HCT116 (cell line): ENCODE results near the gene NTNG2. TPM values are rescaled to one million over a fixed set of nuclear protein-coding genes. Genes with fewer than 3 reads are reported as not detected.

Source experiments
- ATAC-seq: fragments of 200-7000 bp; cut with Tn5 transposase; 2 replicates; pipeline ENCODE4 v1.9.1; 2020; ENCODE audit warnings: mild to moderate bottlenecking, moderate library complexity
- BruUV-seq: library from RNA; stranded (reverse); fragments of 400-500 nt; replicated peaks from 2 replicates; lab custom pipeline; 2021; lab: Mats Ljungman, UMichigan
- CTCF ChIA-PET: fragments of 300-600 bp; sonication (Branson Sonifier 250); formaldehyde crosslinking; loops from one replicate; lab custom pipeline; 2021; ENCODE audit warnings: antibody characterized with exemption; lab: Charles Lee
- POLR2A ChIA-PET: fragments of 300-600, 350-600 bp; sonication (Branson Sonifier 250); formaldehyde crosslinking; loops from one replicate; lab custom pipeline; 2021; ENCODE audit warnings: antibody characterized with exemption; lab: Charles Lee
- RAD21 ChIA-PET, 2 experiments: fragments of 300-600 bp; sonication (Branson Sonifier 250); formaldehyde crosslinking; loops; one replicate each; lab custom pipeline; 2023; ENCODE audit warnings: low total read pairs in 2 of 2; ENCODE audit not compliant: uncharacterized antibody in 2 of 2, unreplicated experiment in 2 of 2, low non-redundant PET in 1 of 2; lab: Charles Lee
- DNase-seq: peaks from one replicate; pipeline ENCODE4 v3.0.0-alpha.2; 2010; ENCODE audit warnings: low read depth, low spot score
- H2AFZ ChIP-seq: fragments of 200-600 bp; shearing (Covaris generic), sonication (generic); 2 replicates; pipeline ENCODE4 v1.6.1; 2017; ENCODE audit warnings: low read depth, mixed run types, mixed read lengths, antibody characterized with exemption, low read length; ENCODE audit not compliant: poor library complexity, severe bottlenecking
- H3K27ac ChIP-seq: 2 replicates; pipeline ENCODE4 v1.5.1; 2012; ENCODE audit warnings: low read depth, low read length
- H3K27me3 ChIP-seq: fragments of 200-600 bp; sonication (generic); 2 replicates; pipeline ENCODE4 v1.6.1; 2016; ENCODE audit warnings: mixed run types, low read length, mixed read lengths; ENCODE audit not compliant: insufficient read depth
- H3K36me3 ChIP-seq, 2 experiments: fragments of 200-500 bp in 1 of 2; fragments of 200-600 bp in 1 of 2; sonication (Bioruptor generic) in 1 of 2; sonication (generic) in 1 of 2; 2 replicates each; pipeline versions ENCODE4 v1.5.1 to v1.6.1; 2014 to 2016; ENCODE audit warnings: low read length in 2 of 2, inconsistent platforms in 1 of 2, mixed read lengths in 1 of 2, mixed run types in 1 of 2; ENCODE audit not compliant: insufficient read depth in 2 of 2, control insufficient read depth in 1 of 2
- H3K4me1 ChIP-seq, 2 experiments: fragments of 200-600 bp in 1 of 2; sonication (generic) in 1 of 2; 2 replicates each; pipeline versions ENCODE4 v1.5.1 to v1.6.1; 2012 to 2017; ENCODE audit warnings: low read length in 2 of 2, inconsistent platforms in 1 of 2, mild to moderate bottlenecking in 1 of 2, mixed read lengths in 1 of 2, mixed run types in 1 of 2, moderate library complexity in 1 of 2; ENCODE audit not compliant: insufficient read depth in 2 of 2, control insufficient read depth in 1 of 2
- H3K4me2 ChIP-seq: fragments of 200-600 bp; sonication (generic); 2 replicates; pipeline ENCODE4 v1.6.1; 2017; ENCODE audit warnings: mixed run types, low read length, mixed read lengths
- H3K4me3 ChIP-seq, 2 experiments: fragments of 200-600 bp in 1 of 2; sonication (generic) in 1 of 2; replicated peaks in 1 of 2; 2 replicates each; pipeline ENCODE4 v1.5.1; 2011 to 2016; ENCODE audit warnings: low read length in 2 of 2, control low read depth in 1 of 2, low read depth in 1 of 2, mild to moderate bottlenecking in 1 of 2, mixed read lengths in 1 of 2, mixed run types in 1 of 2
- H3K79me2 ChIP-seq: fragments of 200-600 bp; sonication (generic); 2 replicates; pipeline ENCODE4 v1.6.1; 2017; ENCODE audit warnings: mild to moderate bottlenecking, mixed run types, low read length, moderate library complexity, mixed read lengths; ENCODE audit not compliant: insufficient read depth
- H3K9ac ChIP-seq: fragments of 200-600 bp; sonication (generic); 2 replicates; pipeline ENCODE4 v1.6.1; 2016; ENCODE audit warnings: low read length, mixed read lengths
- H3K9me2 ChIP-seq: fragments of 200-600 bp; sonication (generic), shearing (Covaris generic); 2 replicates; pipeline ENCODE4 v1.6.1; 2017; ENCODE audit warnings: mixed run types, mild to moderate bottlenecking, moderate library complexity; ENCODE audit not compliant: insufficient read depth
- H3K9me3 ChIP-seq, 2 experiments: fragments of 200-500 bp in 1 of 2; fragments of 200-600 bp in 1 of 2; sonication (Bioruptor generic) in 1 of 2; sonication (generic) in 1 of 2; 2 replicates each; pipeline ENCODE4 v1.6.1; 2014 to 2017; ENCODE audit warnings: low read length in 2 of 2, mixed read lengths in 2 of 2, inconsistent platforms in 1 of 2, low read depth in 1 of 2, mild to moderate bottlenecking in 1 of 2, mixed run types in 1 of 2, moderate library complexity in 1 of 2; ENCODE audit not compliant: control insufficient read depth in 1 of 2, insufficient read depth in 1 of 2
- H4K20me1 ChIP-seq: fragments of 200-600 bp; sonication (generic), shearing (Covaris generic); 2 replicates; pipeline ENCODE4 v1.6.1; 2017; ENCODE audit warnings: mixed run types, mild to moderate bottlenecking, moderate library complexity; ENCODE audit not compliant: insufficient read depth
- CBX3 ChIP-seq: IDR thresholded peaks from 2 replicates; pipeline ENCODE4 v1.6.1; 2012; ENCODE audit warnings: low read depth
- EGR1 ChIP-seq: IDR thresholded peaks from 2 replicates; pipeline ENCODE4 v1.6.1; 2012; ENCODE audit warnings: low read depth
- FOSL1 ChIP-seq: IDR thresholded peaks from 2 replicates; pipeline ENCODE4 v1.6.1; 2012; ENCODE audit warnings: low read depth
- JUND ChIP-seq: IDR thresholded peaks from 2 replicates; pipeline ENCODE4 v1.6.1; 2012
- POLR2A ChIP-seq: IDR thresholded peaks from 2 replicates; pipeline ENCODE4 v1.7.0; 2011; ENCODE audit warnings: borderline replicate concordance; ENCODE audit not compliant: insufficient read depth, insufficient read length; ENCODE audit errors: extremely low read depth
- SP1 ChIP-seq: IDR thresholded peaks from 2 replicates; pipeline ENCODE4 v1.6.1; 2012; ENCODE audit warnings: low read depth
- ZNF274 ChIP-seq: fragments of 200-500 bp; sonication (Bioruptor generic); IDR thresholded peaks from 2 replicates; pipeline ENCODE4 v1.6.1; 2014; ENCODE audit warnings: mild to moderate bottlenecking, low read depth, low read length, inconsistent platforms
- intact Hi-C: fragments of 100-400 bp; cut with micrococcal nuclease; formaldehyde crosslinking; loops from 2 replicates; pipeline ENCODE4 v1.10.0; 2022
- total RNA-seq: library from RNA; stranded (reverse); gene quantifications from one replicate; pipeline ENCODE4 v1.2.1, GENCODE V29; 2021; ENCODE audit not compliant: unreplicated experiment
- TF ChIP-seq, protein P1 (sequence below): IDR thresholded peaks from 2 replicates; pipeline ENCODE4 v1.6.1; 2011; ENCODE audit warnings: mild to moderate bottlenecking, low read length, moderate library complexity; ENCODE audit not compliant: insufficient replicate concordance; ENCODE audit errors: extremely low read depth
- TF ChIP-seq, protein P2 (sequence below): IDR thresholded peaks from 2 replicates; pipeline ENCODE4 v1.6.1; 2012; ENCODE audit warnings: low read depth
- TF ChIP-seq, protein P3 (sequence below), 3 experiments: fragments of 200-600 bp in 1 of 3; sonication (generic) in 1 of 3; IDR thresholded peaks in 2 of 3; conservative IDR thresholded peaks in 1 of 3; 2 replicates each; pipeline ENCODE4 v1.5.1; 2012 to 2017; ENCODE audit warnings: low read depth in 2 of 3, low read length in 2 of 3, antibody characterized with exemption in 1 of 3, borderline replicate concordance in 1 of 3, control low read depth in 1 of 3, mild to moderate bottlenecking in 1 of 3, mixed read lengths in 1 of 3, mixed run types in 1 of 3, moderate library complexity in 1 of 3; ENCODE audit not compliant: insufficient read depth in 1 of 3

Gene NTNG2
- total RNA-seq, 1 experiment from 2014 or later: 2.5 TPM

DNA sequence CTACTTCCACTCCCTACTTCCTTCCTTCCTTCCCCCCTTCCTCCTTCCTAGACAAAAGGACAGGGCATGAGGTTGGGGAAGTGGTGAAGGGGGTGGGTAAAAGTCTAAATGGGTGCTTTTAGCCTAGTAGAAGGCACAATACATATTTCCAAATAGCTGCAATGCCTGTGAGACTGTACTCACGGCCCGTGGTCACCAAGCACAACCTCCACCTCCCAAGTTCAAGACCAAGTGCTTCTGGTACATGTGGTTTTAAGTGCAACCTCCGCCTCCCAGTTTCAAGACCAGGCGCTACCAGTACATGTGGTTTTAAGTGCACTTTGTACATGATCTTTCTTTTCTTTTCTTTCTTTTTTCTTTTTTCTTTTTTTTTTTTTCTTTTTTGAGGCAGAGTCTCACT is 14.5 kb upstream of the NTNG2 start:
- ChIA-PET RAD21 (no interaction called here), CTCF (no interaction called here), POLR2A (no interaction called here)
- no peaks in the 10 kb centered on the region for H3K36me3 ChIP-seq
- no peak overlapping the region for H3K27ac ChIP-seq
- no peak overlapping the region for H3K9ac ChIP-seq
- H3K9me2 ChIP-seq: no peaks in the 10 kb centered on the region
- no peak overlapping the region for H3K4me3 ChIP-seq
- no peaks in the 10 kb centered on the region for H3K27me3 ChIP-seq
- peaks cover 0 to 8% of the 10 kb centered on the region in 2 experiments; a peak in 3 of 4 replicates for H3K4me1 ChIP-seq
- TF ChIP-seq, protein P1, sequence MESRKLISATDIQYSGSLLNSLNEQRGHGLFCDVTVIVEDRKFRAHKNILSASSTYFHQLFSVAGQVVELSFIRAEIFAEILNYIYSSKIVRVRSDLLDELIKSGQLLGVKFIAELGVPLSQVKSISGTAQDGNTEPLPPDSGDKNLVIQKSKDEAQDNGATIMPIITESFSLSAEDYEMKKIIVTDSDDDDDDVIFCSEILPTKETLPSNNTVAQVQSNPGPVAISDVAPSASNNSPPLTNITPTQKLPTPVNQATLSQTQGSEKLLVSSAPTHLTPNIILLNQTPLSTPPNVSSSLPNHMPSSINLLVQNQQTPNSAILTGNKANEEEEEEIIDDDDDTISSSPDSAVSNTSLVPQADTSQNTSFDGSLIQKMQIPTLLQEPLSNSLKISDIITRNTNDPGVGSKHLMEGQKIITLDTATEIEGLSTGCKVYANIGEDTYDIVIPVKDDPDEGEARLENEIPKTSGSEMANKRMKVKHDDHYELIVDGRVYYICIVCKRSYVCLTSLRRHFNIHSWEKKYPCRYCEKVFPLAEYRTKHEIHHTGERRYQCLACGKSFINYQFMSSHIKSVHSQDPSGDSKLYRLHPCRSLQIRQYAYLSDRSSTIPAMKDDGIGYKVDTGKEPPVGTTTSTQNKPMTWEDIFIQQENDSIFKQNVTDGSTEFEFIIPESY: no peak
- TF ChIP-seq EGR1 (no peak), SP1 (no peak)
- DNase-seq (no peak), ATAC-seq (no peak)
- no TSS peak for BruUV-seq
- H3K9me3 ChIP-seq: no peaks in the 10 kb centered on the region
- H4K20me1 ChIP-seq: no peaks in the 10 kb centered on the region
- no peaks in the 10 kb centered on the region for H3K79me2 ChIP-seq
- no peak overlapping the region for H2AFZ ChIP-seq
- H3K4me2 ChIP-seq: no peak overlapping the region
- intact Hi-C loops: no loop called here

DNA sequence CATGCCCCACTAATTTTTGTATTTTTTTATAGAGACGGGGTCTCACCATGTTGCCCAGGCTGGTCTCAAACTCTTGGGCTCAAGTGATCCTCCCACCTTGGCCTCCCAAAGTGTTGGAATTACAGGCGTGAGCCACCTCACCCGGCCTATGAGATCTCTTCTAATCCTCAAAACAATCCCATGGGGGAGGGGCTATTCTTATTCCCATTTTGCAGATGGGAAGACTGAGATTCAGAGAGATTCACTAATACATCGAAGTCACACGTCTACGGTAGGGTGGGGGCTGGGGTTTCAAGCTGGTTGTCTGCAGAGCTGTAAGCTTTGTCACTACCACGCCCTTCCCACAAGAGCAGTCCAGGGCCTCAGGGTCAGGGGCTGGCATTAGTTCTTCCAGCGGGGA is 14.0 kb upstream of the NTNG2 start:
- Histone ChIP-seq H3K4me1 (peaks cover 0 to 8% of the 10 kb centered on the region in 2 experiments; a peak in 3 of 4 replicates), H3K36me3 (no peaks in the 10 kb centered on the region), H2AFZ (no peak overlapping the region), H3K4me3 (no peak overlapping the region), H3K4me2 (no peak overlapping the region), H3K27ac (no peak overlapping the region), H3K27me3 (no peaks in the 10 kb centered on the region), H4K20me1 (no peaks in the 10 kb centered on the region), H3K9ac (no peak overlapping the region), H3K9me2 (no peaks in the 10 kb centered on the region), H3K79me2 (no peaks in the 10 kb centered on the region), H3K9me3 (no peaks in the 10 kb centered on the region)
- BruUV-seq: no TSS peak
- no peak for ATAC-seq
- ChIA-PET RAD21 (no interaction called here), POLR2A (no interaction called here), CTCF (no interaction called here)
- intact Hi-C loops: no loop called here
- DNase-seq: no peak
- TF ChIP-seq FOSL1 (no peak), CBX3 (no peak), ZNF274 (no peak), JUND (no peak), EGR1 (no peak), POLR2A (no peak)
- TF ChIP-seq, protein P1: no peak
- TF ChIP-seq, protein P2, sequence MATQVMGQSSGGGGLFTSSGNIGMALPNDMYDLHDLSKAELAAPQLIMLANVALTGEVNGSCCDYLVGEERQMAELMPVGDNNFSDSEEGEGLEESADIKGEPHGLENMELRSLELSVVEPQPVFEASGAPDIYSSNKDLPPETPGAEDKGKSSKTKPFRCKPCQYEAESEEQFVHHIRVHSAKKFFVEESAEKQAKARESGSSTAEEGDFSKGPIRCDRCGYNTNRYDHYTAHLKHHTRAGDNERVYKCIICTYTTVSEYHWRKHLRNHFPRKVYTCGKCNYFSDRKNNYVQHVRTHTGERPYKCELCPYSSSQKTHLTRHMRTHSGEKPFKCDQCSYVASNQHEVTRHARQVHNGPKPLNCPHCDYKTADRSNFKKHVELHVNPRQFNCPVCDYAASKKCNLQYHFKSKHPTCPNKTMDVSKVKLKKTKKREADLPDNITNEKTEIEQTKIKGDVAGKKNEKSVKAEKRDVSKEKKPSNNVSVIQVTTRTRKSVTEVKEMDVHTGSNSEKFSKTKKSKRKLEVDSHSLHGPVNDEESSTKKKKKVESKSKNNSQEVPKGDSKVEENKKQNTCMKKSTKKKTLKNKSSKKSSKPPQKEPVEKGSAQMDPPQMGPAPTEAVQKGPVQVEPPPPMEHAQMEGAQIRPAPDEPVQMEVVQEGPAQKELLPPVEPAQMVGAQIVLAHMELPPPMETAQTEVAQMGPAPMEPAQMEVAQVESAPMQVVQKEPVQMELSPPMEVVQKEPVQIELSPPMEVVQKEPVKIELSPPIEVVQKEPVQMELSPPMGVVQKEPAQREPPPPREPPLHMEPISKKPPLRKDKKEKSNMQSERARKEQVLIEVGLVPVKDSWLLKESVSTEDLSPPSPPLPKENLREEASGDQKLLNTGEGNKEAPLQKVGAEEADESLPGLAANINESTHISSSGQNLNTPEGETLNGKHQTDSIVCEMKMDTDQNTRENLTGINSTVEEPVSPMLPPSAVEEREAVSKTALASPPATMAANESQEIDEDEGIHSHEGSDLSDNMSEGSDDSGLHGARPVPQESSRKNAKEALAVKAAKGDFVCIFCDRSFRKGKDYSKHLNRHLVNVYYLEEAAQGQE: no peak
- TF ChIP-seq, protein P3, sequence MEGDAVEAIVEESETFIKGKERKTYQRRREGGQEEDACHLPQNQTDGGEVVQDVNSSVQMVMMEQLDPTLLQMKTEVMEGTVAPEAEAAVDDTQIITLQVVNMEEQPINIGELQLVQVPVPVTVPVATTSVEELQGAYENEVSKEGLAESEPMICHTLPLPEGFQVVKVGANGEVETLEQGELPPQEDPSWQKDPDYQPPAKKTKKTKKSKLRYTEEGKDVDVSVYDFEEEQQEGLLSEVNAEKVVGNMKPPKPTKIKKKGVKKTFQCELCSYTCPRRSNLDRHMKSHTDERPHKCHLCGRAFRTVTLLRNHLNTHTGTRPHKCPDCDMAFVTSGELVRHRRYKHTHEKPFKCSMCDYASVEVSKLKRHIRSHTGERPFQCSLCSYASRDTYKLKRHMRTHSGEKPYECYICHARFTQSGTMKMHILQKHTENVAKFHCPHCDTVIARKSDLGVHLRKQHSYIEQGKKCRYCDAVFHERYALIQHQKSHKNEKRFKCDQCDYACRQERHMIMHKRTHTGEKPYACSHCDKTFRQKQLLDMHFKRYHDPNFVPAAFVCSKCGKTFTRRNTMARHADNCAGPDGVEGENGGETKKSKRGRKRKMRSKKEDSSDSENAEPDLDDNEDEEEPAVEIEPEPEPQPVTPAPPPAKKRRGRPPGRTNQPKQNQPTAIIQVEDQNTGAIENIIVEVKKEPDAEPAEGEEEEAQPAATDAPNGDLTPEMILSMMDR (IDR thresholded peaks at IDR 0.05 in 2 of 3, conservative IDR thresholded peaks at IDR 0.05 in 1 of 3; ENCODE audit: borderline replicate concordance in 1 of 3, insufficient read depth in 1 of 3, low read depth in 2 of 3, low read length in 2 of 3): no peak
